Measurements from ENCODE around the gene MEIS1. TPM values are rescaled to one million over a fixed set of nuclear protein-coding genes. Genes with fewer than 3 reads are reported as not detected.

MEIS1 gene
- 1 to 10 TPM; 2.0 to 5.4 (median 3.6) TPM for total RNA-seq
- 11.2 TPM for total RNA-seq (2013)

DNA sequence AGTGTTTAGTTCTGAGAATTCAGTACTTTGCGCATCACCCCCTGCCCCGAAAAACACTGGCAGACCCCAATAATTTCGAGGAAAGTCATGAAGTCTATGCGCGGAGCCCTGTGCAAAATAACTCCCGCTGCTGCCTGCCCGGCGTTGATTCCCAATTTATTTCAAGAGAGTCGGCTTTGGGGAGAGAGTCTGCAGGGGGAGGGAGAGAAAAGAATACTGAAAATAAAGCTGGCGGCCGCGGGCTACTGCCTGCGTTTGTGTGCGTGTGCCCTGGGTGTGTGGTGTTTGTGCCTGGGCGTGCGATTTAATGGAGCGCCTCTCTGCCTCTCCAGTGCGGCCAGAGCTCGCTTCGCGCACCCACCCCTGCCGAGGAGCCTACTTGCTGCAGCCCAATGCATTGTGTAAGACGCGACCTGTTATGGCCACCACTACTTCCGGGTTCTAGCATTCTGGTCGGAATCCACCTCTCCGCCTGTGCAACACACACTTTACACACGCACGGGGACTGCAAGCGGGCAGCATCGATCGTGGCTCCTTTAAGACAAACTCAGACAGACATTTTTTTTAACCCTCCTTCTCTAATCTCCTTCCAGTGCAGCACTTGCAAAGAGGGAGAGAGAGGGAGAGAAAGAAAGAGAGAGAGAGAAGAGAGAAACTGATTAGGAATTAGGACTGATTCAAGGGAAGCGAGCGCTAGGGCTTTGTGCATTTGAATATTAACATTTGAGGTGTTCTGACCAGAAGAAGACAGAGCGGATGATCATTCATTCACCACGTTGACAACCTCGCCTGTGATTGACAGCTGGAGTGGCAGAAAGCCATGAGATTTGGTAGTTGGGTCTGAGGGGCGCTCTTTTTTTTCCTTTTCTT lies at the start of gene MEIS1:
Gene MEIS1, plus strand, starts transcription at position 447 of the 870 bp plus-strand sequence. CDS start 732 bp downstream, outside the sequence.
- Mint-ChIP-seq H3K36me3 (no peaks in the 10 kb centered on the region), H3K27me3 (ENCODE audit: low read depth in 2 of 2) (peaks cover 67% of the 10 kb centered on the region in 2 donors), H3K27ac (peak within 1 kb of the TSS; percentile 4 to 70), H3K9me3 (no peaks in the 10 kb centered on the region), H3K4me1 (peaks cover 36 to 38% of the 10 kb centered on the region in 2 donors), H3K4me3 (peak within 1 kb of the TSS; percentile 95)
- H3K9me3 ChIP-seq (ENCODE audit: control insufficient read depth, insufficient read depth, low read length), result no peaks in the 10 kb centered on the region
- ATAC-seq (peak; percentile 74 to 80 (median 75)), DNase-seq (peak; percentile 30 to 42)
- peak within 1 kb of the TSS; percentile 47 for H3K4me3 ChIP-seq (ENCODE audit: low read length)
- H3K27me3 ChIP-seq (ENCODE audit: control insufficient read depth, insufficient read depth, low read length), result peaks cover 12% of the 10 kb centered on the region
- under 1% methylated on average over 35 of the region's 38 CpGs for WGBS (ENCODE audit: insufficient coverage)
- intact Hi-C loops (cut with micrococcal nuclease), result loop anchor here (10.0 kb wide), 1 partner anchor 140 kb away; no protein-coding TSS in a partner anchor
- TF ChIP-seq, protein P1, sequence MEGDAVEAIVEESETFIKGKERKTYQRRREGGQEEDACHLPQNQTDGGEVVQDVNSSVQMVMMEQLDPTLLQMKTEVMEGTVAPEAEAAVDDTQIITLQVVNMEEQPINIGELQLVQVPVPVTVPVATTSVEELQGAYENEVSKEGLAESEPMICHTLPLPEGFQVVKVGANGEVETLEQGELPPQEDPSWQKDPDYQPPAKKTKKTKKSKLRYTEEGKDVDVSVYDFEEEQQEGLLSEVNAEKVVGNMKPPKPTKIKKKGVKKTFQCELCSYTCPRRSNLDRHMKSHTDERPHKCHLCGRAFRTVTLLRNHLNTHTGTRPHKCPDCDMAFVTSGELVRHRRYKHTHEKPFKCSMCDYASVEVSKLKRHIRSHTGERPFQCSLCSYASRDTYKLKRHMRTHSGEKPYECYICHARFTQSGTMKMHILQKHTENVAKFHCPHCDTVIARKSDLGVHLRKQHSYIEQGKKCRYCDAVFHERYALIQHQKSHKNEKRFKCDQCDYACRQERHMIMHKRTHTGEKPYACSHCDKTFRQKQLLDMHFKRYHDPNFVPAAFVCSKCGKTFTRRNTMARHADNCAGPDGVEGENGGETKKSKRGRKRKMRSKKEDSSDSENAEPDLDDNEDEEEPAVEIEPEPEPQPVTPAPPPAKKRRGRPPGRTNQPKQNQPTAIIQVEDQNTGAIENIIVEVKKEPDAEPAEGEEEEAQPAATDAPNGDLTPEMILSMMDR (IDR thresholded peaks at IDR 0.05), result no peak
- H3K4me1 ChIP-seq (ENCODE audit: control insufficient read depth, insufficient read depth, low read length), result peaks cover 40% of the 10 kb centered on the region
- H3K36me3 ChIP-seq (ENCODE audit: control insufficient read depth, insufficient read depth, low read length), result no peaks in the 10 kb centered on the region
- H3K27ac ChIP-seq (ENCODE audit: low read length), result peak within 1 kb of the TSS; percentile 39

DNA sequence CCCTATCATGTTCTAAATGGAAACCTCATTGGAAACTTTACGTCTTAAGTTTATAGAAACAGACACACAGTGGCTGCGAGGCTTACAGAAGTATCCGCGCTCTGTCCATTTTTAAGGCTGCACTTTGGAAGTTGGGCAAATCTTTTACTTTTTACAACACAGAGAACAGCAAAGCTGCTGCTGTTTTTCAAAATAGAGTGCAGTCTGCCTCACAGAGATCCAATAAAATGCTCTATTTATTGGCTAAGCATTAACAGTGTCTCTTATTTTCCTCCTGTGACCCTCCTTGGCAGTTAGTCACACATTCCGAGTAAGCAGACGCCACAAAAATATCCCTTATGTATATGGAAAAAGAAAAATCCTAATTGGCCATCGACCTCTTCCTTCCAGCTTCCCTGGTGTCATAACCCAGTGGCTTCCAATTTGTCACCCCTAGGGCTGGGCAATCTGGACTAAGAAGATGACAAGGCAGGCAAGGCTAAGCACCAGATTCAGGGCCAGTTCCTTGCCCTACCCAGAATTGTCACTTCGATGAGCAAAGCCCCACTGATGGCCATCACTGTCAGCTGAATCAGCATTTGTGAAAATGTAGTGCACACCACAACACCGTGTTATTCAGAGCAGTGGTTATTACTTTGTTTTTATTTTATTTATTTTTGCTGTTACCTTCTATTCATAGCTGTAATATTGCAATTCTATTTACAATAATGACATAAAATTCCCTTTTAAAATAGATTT lies 47.7 kb upstream of the MEIS1 start:
- H3K9me3 Mint-ChIP-seq, result peaks cover 2 to 3% of the 10 kb centered on the region in 2 donors
- no peak overlapping the region for H3K4me3 Mint-ChIP-seq
- H3K4me3 ChIP-seq (ENCODE audit: low read length), result no peak overlapping the region
- DNase-seq (no peak), ATAC-seq (no peak)
- no peaks in the 10 kb centered on the region for H3K36me3 ChIP-seq (ENCODE audit: control insufficient read depth, insufficient read depth, low read length)
- TF ChIP-seq, protein P1 (IDR thresholded peaks at IDR 0.05), result no peak
- H3K4me1 Mint-ChIP-seq, result no peaks in the 10 kb centered on the region
- 92% methylated on average over 6 of the region's 9 CpGs for WGBS (ENCODE audit: insufficient coverage)
- no peaks in the 10 kb centered on the region for H3K9me3 ChIP-seq (ENCODE audit: control insufficient read depth, insufficient read depth, low read length)
- no peak overlapping the region for H3K27ac Mint-ChIP-seq
- H3K27ac ChIP-seq (ENCODE audit: low read length), result no peak overlapping the region
- intact Hi-C loops (cut with micrococcal nuclease), result no loop called here
- H3K36me3 Mint-ChIP-seq, result no peaks in the 10 kb centered on the region
- no peaks in the 10 kb centered on the region for H3K27me3 ChIP-seq (ENCODE audit: control insufficient read depth, insufficient read depth, low read length)
- H3K4me1 ChIP-seq (ENCODE audit: control insufficient read depth, insufficient read depth, low read length), result no peaks in the 10 kb centered on the region
- H3K27me3 Mint-ChIP-seq (ENCODE audit: low read depth in 2 of 2), result no peaks in the 10 kb centered on the region

DNA sequence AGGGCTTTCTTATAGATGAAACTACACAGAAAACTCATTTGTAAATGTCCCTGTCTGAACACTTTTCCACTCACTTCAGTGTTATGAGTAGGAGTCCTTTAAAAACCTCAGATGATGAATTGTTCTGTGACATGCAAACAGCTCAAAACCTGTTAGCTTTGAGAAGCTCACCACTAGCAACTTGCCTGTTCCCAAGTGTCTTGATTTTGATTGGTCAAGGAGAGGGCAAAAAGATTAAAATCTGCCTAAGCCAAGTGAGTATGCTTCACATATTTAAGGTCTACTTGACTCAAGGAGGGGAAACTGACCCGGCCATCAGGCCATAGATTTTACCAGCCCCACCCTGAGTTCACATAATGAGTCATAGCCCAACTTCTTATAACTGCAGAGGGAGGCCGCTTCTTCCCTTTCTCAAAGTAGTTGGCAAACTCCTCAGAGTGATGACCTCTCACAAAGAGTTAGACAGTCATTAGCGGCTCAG lies 45.2 kb upstream of the MEIS1 start:
- DNase-seq (no peak), ATAC-seq (no peak)
- no peaks in the 10 kb centered on the region for H3K36me3 Mint-ChIP-seq
- H3K9me3 ChIP-seq (ENCODE audit: control insufficient read depth, insufficient read depth, low read length), result no peaks in the 10 kb centered on the region
- H3K9me3 Mint-ChIP-seq, result peaks cover 3 to 6% of the 10 kb centered on the region in 2 donors
- no peaks in the 10 kb centered on the region for H3K36me3 ChIP-seq (ENCODE audit: control insufficient read depth, insufficient read depth, low read length)
- intact Hi-C loops (cut with micrococcal nuclease), result no loop called here
- H3K4me3 Mint-ChIP-seq, result no peak overlapping the region
- no peak overlapping the region for H3K27ac ChIP-seq (ENCODE audit: low read length)
- TF ChIP-seq, protein P1 (IDR thresholded peaks at IDR 0.05), result no peak
- H3K27me3 ChIP-seq (ENCODE audit: control insufficient read depth, insufficient read depth, low read length), result no peaks in the 10 kb centered on the region
- H3K27ac Mint-ChIP-seq, result no peak overlapping the region
- H3K4me1 ChIP-seq (ENCODE audit: control insufficient read depth, insufficient read depth, low read length), result no peaks in the 10 kb centered on the region
- WGBS (ENCODE audit: insufficient coverage), result 88% methylated on average over 3 of the region's 3 CpGs
- no peaks in the 10 kb centered on the region for H3K27me3 Mint-ChIP-seq (ENCODE audit: low read depth in 2 of 2)
- H3K4me3 ChIP-seq (ENCODE audit: low read length), result no peak overlapping the region
- no peaks in the 10 kb centered on the region for H3K4me1 Mint-ChIP-seq

All from natural killer cell (primary cell).